Neural cell (in vitro differentiated cells): Measurements from ENCODE around the gene ETV6. TPM values are rescaled to one million over a fixed set of nuclear protein-coding genes. Genes with fewer than 3 reads are reported as not detected.

Experiments used
- H2AFZ ChIP-seq: fragments of 200-600, 300-800 bp; sonication (generic), shearing (Covaris generic); 2 replicates; pipeline ENCODE4 v1.6.0; 2014; ENCODE audit warnings: low read depth, mild to moderate bottlenecking, antibody characterized with exemption, low read length, moderate library complexity
- H3F3A ChIP-seq: fragments of 200-600 bp; shearing (Covaris generic); 2 replicates; pipeline ENCODE4 v1.6.1; 2016; ENCODE audit warnings: mild to moderate bottlenecking, moderate library complexity, mixed read lengths, antibody characterized with exemption, low read length; ENCODE audit not compliant: insufficient read depth, poor library complexity, severe bottlenecking
- H3K27ac ChIP-seq: fragments of 200-600, 300-800 bp; sonication (generic), shearing (Covaris generic); 2 replicates; pipeline ENCODE4 v1.5.1; 2014; ENCODE audit warnings: mild to moderate bottlenecking, low read length, moderate library complexity
- H3K27me3 ChIP-seq: fragments of 300-800, 200-600 bp; sonication (generic), shearing (Covaris generic); 2 replicates; pipeline ENCODE4 v1.6.0; 2014; ENCODE audit warnings: mild to moderate bottlenecking, low read depth, low read length, moderate library complexity; ENCODE audit not compliant: insufficient read depth
- H3K36me3 ChIP-seq: fragments of 300-800, 200-600 bp; sonication (generic), shearing (Covaris generic); 2 replicates; pipeline ENCODE4 v1.5.1; 2014; ENCODE audit warnings: mild to moderate bottlenecking, antibody characterized with exemption, low read length, moderate library complexity; ENCODE audit not compliant: insufficient read depth
- H3K4me2 ChIP-seq: fragments of 300-800, 200-600 bp; sonication (generic), shearing (Covaris generic); 2 replicates; pipeline ENCODE4 v1.6.0; 2014; ENCODE audit warnings: mild to moderate bottlenecking, low read length
- H3K4me3 ChIP-seq: fragments of 300-800, 200-600 bp; sonication (generic), shearing (Covaris generic); 2 replicates; pipeline ENCODE4 v1.5.1; 2014; ENCODE audit warnings: mild to moderate bottlenecking, low read length, moderate library complexity
- H3K79me2 ChIP-seq: fragments of 200-600 bp; shearing (Covaris generic); replicated peaks from 2 replicates; pipeline ENCODE4 v1.6.0; 2014; ENCODE audit warnings: mild to moderate bottlenecking, low read length, moderate library complexity; ENCODE audit not compliant: insufficient read depth
- H3K9ac ChIP-seq: fragments of 300-800, 200-600 bp; sonication (generic), shearing (Covaris generic); 2 replicates; pipeline ENCODE4 v1.6.1; 2016; ENCODE audit warnings: mild to moderate bottlenecking, low read length, mixed read lengths
- H3K9me2 ChIP-seq: fragments of 200-600 bp; shearing (Covaris generic); 2 replicates; pipeline ENCODE4 v1.6.1; 2016; ENCODE audit warnings: mild to moderate bottlenecking, low read length, mixed read lengths; ENCODE audit not compliant: insufficient read depth
- H3K9me3 ChIP-seq: fragments of 200-600, 300-800 bp; sonication (generic), shearing (Covaris generic); 2 replicates; pipeline ENCODE4 v1.6.1; 2016; ENCODE audit warnings: mild to moderate bottlenecking, mixed run types, low read length, moderate library complexity, mixed read lengths
- H4K20me1 ChIP-seq: fragments of 200-600 bp; shearing (Covaris generic); 2 replicates; pipeline ENCODE4 v1.6.1; 2016; ENCODE audit warnings: mild to moderate bottlenecking, mixed run types; ENCODE audit not compliant: insufficient read depth
- CTCF ChIP-seq: fragments of 450-650 bp; IDR thresholded peaks from 2 replicates; pipeline ENCODE4 v1.5.1; 2014; ENCODE audit warnings: antibody characterized with exemption, mild to moderate bottlenecking, moderate library complexity; ENCODE audit not compliant: poor library complexity, severe bottlenecking
- EP300 ChIP-seq: fragments of 450-650 bp; conservative IDR thresholded peaks from 2 replicates; pipeline ENCODE4 v1.6.1; 2014; ENCODE audit warnings: antibody characterized with exemption, mild to moderate bottlenecking, moderate library complexity; ENCODE audit not compliant: poor library complexity, severe bottlenecking
- EZH2 ChIP-seq: fragments of 200-600, 300-800 bp; shearing (Covaris generic), sonication (generic); IDR thresholded peaks from 2 replicates; pipeline ENCODE4 v1.6.1; 2014; ENCODE audit warnings: antibody characterized with exemption, low read length, borderline replicate concordance, mild to moderate bottlenecking; ENCODE audit not compliant: insufficient read depth, poor library complexity, severe bottlenecking
- MXI1 ChIP-seq: fragments of 450-650 bp; conservative IDR thresholded peaks from 2 replicates; pipeline ENCODE4 v1.6.1; 2014; ENCODE audit warnings: antibody characterized with exemption, mild to moderate bottlenecking; ENCODE audit not compliant: poor library complexity, severe bottlenecking
- POLR2AphosphoS5 ChIP-seq: IDR thresholded peaks from 2 replicates; pipeline ENCODE4 v1.6.1; 2012
- RAD21 ChIP-seq: fragments of 450-650 bp; conservative IDR thresholded peaks from 2 replicates; pipeline ENCODE4 v1.6.1; 2014; ENCODE audit warnings: antibody characterized with exemption, mild to moderate bottlenecking, moderate library complexity
- REST ChIP-seq: IDR thresholded peaks from 2 replicates; pipeline ENCODE4 v1.6.1; 2012; ENCODE audit warnings: borderline replicate concordance
- SMC3 ChIP-seq: fragments of 450-650 bp; conservative IDR thresholded peaks from 2 replicates; pipeline ENCODE4 v1.6.1; 2014; ENCODE audit warnings: antibody characterized with exemption, mild to moderate bottlenecking, moderate library complexity; ENCODE audit not compliant: poor library complexity
- TAF1 ChIP-seq: IDR thresholded peaks from 2 replicates; pipeline ENCODE4 v1.6.1; 2012; ENCODE audit warnings: low read depth
- polyA plus RNA-seq: library from polyadenylated mRNA; depleted of rRNA; stranded (reverse); fragments of >200 nt; gene quantifications from 2 replicates; pipeline ENCODE4 v1.2.3, GENCODE V29; 2014

ETV6 gene
- polyA plus RNA-seq, 1 donor from 2014 or later, result 1.6 TPM

- Histone ChIP-seq H3K27me3 (no peaks in the 10 kb centered on the region), H3K9ac (no peak overlapping the region), H4K20me1 (no peaks in the 10 kb centered on the region), H3K4me3 (no peak overlapping the region), H3F3A (no peaks in the 10 kb centered on the region), H3K36me3 (no peaks in the 10 kb centered on the region), H3K27ac (no peak overlapping the region), H3K9me3 (no peaks in the 10 kb centered on the region), H3K79me2 (no peaks in the 10 kb centered on the region), H2AFZ (no peak overlapping the region), H3K4me2 (no peak overlapping the region), H3K9me2 (no peaks in the 10 kb centered on the region)
- TF ChIP-seq RAD21 (no peak), SMC3 (no peak), EZH2 (no peak), MXI1 (no peak), REST (no peak), TAF1 (no peak), EP300 (no peak), POLR2AphosphoS5 (no peak)
Observed at GRCh38 chr12:11807458-11807857, 158.0 kb downstream of the ETV6 start.

DNA sequence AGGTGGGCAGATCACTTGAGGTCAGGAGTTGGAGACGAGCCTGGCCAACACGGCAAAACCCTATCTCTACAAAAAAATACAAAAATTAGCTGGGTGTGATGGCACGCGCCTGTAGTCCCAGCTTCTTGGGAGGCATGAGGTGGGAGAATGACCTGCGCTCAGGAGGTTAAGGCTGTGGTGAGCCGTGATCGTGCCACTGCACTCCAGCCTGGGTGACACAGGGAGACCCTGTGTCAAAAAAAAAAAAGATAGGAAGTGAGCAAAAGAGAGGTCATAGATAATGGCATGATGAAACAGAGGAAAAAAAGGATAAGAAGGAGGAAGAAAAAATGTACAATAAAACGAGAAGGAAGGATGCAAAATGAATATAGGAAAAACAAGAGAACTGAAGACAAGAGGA, 159.5 kb downstream of the ETV6 start:
- Histone ChIP-seq H3K27ac (no peak overlapping the region), H3K27me3 (no peaks in the 10 kb centered on the region), H3K9ac (no peak overlapping the region), H3F3A (no peaks in the 10 kb centered on the region), H3K9me2 (no peaks in the 10 kb centered on the region), H3K79me2 (no peaks in the 10 kb centered on the region), H3K4me3 (no peak overlapping the region), H3K4me2 (no peak overlapping the region), H2AFZ (no peak overlapping the region), H4K20me1 (no peaks in the 10 kb centered on the region), H3K9me3 (no peaks in the 10 kb centered on the region), H3K36me3 (no peaks in the 10 kb centered on the region)
- no peak for TF ChIP-seq REST

- Histone ChIP-seq H2AFZ (no peak overlapping the region), H4K20me1 (no peaks in the 10 kb centered on the region), H3K4me3 (no peak overlapping the region), H3K36me3 (no peaks in the 10 kb centered on the region), H3K27me3 (no peaks in the 10 kb centered on the region), H3K9me3 (no peaks in the 10 kb centered on the region), H3K27ac (no peak overlapping the region), H3F3A (no peaks in the 10 kb centered on the region), H3K9me2 (no peaks in the 10 kb centered on the region), H3K9ac (no peak overlapping the region), H3K4me2 (no peak overlapping the region), H3K79me2 (no peaks in the 10 kb centered on the region)
- no peak for TF ChIP-seq TAF1
- no peak for TF ChIP-seq EZH2
- TF ChIP-seq POLR2AphosphoS5, result no peak
- no peak for TF ChIP-seq SMC3
- TF ChIP-seq CTCF, result no peak
- no peak for TF ChIP-seq RAD21
- no peak for TF ChIP-seq EP300
- TF ChIP-seq REST, result no peak
Observed at GRCh38 chr12:11810206-11810545, 160.7 kb downstream of the ETV6 start.
